T1000 (cell line): ENCODE results near the gene PPHLN1.
"Not testable (repeated sequence)": the region's sequence is repeated elsewhere in the genome, so short reads cannot be mapped to it uniquely, and the experiment has no call there.

Source experiments
- DNase-seq: peaks from one replicate; lab custom pipeline; 2025; ENCODE audit warnings: mixed read lengths; lab: John Stamatoyannopoulos, UW

PPHLN1 gene

DNA sequence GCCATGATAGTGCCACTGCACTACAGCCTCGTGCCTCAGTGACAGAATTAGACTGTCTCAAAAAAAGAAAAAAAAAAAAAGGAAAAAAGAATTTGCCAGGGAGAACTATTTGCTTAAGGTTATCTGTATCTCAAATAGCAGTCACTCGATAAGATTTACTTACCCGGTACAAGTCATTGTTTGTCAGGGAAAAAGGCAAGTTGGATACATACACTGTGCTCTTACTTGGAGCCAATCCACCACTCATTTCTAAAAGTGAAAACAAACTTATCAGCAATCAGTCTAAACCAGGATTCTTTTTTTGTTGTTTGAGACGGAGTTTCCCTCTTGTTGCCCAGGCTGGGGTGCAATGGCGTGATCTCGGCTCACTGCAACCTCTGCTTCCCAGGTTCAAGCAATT, 2.1 kb upstream of the PPHLN1 start:
- DNase-seq = no peak

GRCh38 chr12:42325326-42325652, 678 bp upstream of the PPHLN1 start:
- no peak for DNase-seq

DNA sequence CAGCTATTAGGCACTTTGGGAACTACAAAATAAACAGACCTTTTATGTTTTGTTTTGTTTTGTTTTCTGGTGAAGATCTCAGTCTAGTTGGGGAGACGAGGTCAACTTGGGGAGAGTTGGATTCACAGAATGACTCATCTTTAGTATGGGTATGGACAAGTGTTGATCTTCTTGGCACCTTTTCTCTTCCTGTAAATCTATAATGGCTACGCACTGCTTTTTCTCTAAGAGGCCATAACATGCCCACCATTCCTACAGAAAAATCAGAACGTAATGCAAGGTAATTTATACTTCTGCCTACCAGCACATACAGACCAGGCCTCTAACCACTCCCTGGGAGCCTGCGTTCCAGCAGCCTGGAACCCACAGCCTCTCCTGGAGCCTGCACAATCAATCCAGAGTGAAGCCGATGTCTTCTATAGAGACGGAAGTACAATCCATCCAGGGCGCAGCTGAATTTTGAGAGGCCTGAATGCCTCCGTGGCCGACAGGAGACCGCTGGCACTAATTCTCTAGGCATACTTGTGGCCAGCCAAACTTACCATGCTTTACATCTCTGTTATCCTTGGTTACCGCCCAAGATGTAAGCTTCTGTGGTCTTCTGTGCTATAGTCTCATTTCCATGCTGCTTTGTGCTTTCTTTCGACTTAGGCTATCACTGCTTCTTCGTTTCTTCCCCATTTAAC, 717 bp downstream of the PPHLN1 start:
- no peak for DNase-seq

DNA sequence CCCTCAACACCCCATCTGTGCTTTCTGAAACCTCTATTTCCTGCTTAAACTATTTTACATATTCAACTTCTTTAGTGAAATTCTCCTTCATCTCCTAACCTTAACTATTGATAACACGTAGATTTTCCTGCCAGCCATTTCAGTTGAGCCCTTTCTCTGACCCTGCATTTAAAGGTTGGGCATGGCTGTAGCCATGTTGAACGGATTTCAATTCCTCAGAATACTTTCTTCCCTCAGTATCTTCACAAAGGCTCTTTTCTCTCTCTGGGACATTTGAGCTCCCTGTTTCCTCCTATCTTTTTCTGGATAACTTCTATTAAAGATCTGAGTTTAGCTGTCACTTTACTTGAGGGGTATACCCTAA, 1.2 kb downstream of the PPHLN1 start:
- DNase-seq = no peak

DNA sequence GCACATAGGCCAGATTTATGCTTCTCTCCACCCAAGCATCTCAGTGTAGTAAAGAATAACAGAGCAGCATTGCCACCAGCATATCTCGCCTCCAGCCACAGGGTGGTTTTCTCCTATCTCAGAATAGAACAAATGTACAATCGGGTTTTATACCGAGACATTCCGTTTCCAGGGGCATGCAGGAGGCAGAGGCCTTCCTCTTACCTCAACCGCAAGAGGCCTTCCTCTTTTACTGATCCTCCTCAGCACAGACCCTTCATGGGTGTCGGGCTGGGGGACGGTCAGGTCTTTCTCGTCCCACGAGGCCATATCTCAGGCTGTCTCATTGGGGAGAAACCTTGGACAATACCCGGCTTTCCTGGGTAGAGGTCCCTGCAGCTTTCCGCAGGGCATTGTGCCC, 4.1 kb downstream of the PPHLN1 start:
- not testable (repeated sequence) for DNase-seq

GRCh38 chr12:42332301-42333285, 6.6 kb downstream of the PPHLN1 start:
- no peak for DNase-seq

DNA sequence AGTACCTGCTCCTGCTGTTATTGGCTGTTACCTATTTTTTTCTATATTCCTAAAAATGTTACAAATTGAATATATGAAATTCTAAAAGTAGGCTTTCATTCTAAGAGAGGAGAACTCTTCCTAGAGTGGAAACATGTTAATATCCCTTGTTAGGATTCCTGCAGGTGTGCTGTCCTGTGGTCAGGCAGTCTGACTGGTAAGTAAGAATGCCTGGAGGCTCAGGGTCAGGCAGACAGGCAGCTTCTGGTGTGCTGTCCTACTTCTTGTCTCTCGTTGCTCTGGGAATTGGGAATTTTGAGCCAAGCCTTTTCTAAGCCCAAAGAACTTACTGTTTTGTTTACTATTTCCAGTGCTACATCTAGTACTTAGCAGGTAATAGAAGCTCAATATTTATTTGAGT, 10.3 kb downstream of the PPHLN1 start:
- no peak for DNase-seq

- DNase-seq = no peak
Measured at GRCh38 chr12:42338280-42338679, 12.3 kb downstream of the PPHLN1 start.

- no peak for DNase-seq
Measured at GRCh38 chr12:42342028-42342427, 16.1 kb downstream of the PPHLN1 start.

GRCh38 chr12:42343721-42344120, 17.8 kb downstream of the PPHLN1 start:
- no peak for DNase-seq

DNA sequence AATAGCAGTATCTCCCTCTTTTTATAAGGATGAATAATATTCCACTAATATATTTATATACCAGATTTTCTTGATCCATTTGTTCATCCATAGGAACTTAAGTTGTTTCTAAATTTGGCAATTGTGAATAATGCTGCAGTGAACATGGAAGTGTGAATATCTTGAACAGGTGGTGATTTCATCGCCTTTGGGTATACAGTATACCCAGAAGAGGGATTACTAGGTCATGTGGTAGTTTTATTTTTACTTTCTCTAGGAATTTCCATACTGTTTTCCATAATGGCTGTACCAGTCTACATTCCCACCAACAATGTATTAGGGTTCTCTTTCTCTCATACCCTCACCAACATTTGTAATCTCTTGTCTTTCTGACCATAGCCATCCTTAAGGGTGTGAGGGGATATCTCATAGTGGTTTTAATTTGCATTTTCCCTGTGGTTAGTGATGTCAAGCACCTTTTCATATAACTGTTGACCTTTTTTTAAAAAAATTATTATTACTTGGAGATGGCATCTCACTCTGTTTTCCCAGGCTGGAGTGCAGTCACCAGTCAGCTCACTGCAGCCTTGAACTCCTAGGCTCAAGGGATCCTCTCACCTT, 20.5 kb downstream of the PPHLN1 start:
- no peak for DNase-seq

DNA sequence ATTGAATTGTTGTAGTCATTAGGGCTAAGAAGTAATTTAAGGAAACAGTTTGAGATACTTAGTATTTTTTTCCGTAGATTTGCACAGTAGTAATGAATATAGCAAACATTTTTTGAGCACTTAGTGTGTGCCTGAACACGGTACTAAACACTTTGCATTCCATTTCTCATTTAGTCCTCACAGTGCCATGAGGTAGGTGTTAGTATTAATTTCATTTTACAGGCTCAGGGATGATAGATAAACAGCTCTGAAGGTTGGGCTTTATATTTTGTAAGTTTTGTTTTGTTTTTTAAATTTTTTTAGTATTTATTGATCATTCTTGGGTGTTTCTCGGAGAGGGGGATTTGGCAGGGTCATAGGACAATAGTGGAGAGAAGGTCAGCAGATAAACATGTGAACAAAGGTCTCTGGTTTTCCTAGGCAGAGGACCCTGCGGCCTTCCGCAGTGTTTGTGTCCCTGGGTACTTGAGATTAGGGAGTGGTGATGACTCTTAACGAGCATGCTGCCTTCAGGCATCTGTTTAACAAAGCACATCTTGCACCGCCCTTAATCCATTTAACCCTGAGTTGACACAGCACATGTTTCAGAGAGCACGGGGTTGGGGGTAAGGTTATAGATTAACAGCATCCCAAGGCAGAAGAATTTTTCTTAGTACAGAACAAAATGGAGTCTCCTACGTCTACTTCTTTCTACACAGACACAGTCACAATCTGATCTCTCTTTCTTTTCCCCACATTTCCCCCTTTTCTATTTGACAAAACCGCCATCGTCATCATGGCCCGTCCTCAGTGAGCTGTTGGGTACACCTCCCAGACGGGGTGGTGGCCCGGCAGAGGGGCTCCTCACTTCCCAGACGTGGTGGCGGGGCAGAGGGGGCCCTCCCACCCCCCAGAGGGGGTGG, 23.4 kb downstream of the PPHLN1 start:
- not testable (repeated sequence) for DNase-seq

DNA sequence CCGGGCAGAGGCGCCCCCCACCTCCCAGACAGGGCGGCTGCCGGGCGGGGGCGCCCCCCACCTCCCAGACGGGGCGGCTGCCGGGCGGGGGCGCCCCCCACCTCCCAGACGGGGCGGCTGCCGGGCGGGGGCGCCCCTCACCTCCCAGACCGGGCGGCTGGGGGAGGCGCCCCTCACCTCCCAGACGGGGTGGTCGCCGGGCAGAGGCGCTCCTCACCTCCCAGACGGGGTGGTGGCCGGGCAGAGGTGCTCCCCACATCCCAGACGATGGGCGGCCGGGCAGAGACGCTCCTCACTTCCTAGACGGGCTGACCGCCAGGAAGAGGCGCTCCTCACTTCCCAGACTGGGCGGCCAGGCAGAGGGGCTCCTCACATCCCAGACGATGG, 24.0 kb downstream of the PPHLN1 start:
- DNase-seq = not testable (repeated sequence)

- DNase-seq = no peak
Measured at GRCh38 chr12:42356344-42356743, 30.4 kb downstream of the PPHLN1 start.

- DNase-seq = no peak
Measured at GRCh38 chr12:42360747-42361403, 34.9 kb downstream of the PPHLN1 start.

DNA sequence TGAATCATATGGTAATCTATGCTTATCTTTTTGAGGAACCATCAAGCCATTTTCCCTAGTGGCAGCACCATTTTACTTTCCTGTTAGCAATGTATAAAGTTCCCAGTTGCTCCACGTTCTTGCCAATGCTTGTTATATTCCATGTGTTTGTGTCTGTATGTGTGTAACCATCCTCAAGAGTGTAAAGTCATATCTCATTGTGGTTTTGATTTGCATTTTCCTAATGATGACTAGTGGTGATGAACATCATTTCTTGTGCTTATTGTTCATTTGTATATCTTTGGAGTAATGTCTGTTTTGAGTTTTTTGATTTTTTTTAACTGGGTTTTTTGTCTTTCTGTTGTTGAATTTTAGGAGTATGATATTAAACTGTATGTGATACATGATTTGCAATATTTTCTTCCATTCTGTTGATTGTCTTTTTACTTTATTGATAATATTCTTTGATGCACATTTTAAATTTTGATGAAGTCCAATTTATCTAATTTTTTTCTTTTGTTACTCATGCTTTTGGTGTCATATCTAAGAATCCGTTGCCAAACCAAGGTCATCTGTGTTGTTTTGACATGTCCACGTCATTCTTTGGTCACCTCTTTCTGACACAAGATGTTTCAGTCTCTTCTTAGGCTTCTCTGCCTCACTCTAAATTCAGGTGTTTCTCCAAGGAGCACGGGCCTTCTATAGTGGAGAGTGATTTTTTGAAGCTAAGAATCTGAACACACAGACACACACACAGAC, 36.1 kb downstream of the PPHLN1 start:
- DNase-seq = no peak

DNA sequence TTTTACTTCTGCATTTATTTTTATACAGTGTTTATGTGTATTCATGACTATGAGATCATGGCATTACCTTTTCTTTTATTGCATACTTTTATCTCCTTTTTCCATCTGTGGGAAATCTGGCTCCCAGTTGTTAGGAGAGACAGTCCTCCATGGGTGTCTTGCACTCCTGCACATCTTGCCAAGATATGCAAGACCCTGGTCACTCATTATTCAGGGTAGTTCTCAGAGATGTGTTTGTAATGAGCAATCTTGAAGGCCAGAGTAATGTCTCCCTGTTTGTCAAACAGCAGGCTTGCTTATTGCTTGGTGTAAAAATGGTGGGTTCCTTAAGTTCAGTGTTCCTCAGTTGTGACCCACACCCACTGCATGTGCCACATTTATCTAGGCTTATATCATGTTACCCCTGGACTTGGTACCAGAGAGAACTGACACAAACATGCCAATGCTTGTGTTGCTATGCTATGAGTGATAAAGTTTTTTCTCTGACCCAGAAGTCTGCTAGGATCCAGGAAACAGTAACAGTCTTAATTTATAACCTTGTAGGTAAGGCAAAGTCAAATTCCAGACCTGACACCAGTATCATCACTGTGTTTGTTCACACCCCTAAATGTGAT, 36.8 kb downstream of the PPHLN1 start:
- DNase-seq = no peak

DNA sequence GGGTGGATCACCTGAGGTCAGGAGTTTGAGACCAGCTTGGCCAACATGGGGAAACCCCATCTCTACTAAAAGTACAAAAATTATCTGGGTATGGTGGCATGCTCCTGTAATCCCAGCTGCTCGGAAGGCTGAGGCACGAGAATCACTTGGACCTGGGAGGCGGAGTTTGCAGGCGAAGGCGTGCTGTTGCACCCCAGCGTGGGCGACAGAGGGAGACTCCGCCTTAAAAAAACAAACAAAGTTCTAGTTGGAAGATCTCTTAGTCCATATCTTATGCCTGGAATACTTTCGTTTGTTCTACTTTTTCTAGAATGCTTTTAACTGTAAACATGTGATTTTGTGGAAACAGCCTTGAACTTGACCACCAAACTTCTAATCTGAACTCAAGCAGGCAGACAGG, 38.7 kb downstream of the PPHLN1 start:
- no peak for DNase-seq

GRCh38 chr12:42365486-42365885, 39.5 kb downstream of the PPHLN1 start:
- no peak for DNase-seq

DNA sequence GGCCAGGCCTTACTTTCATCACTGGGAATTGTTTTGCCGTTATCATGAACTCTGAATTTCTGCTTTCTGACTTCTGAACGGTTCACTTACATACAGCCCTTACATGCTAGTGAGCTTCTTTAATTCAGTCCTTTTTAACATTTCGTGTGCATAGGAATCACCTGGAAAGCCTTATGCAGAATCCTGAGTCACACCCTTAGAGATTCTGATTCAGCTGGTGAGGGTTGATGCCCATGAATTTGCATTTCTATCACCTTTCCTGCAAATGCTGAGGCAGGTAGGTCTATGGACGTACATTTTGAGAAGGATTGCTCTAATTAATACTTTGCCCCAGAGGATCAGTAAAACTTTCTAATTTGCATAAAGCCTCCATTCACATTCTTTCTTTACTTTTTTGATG, 44.0 kb downstream of the PPHLN1 start:
- no peak for DNase-seq
